ENCODE measurements around the gene CERS5.

Gene CERS5

DNA sequence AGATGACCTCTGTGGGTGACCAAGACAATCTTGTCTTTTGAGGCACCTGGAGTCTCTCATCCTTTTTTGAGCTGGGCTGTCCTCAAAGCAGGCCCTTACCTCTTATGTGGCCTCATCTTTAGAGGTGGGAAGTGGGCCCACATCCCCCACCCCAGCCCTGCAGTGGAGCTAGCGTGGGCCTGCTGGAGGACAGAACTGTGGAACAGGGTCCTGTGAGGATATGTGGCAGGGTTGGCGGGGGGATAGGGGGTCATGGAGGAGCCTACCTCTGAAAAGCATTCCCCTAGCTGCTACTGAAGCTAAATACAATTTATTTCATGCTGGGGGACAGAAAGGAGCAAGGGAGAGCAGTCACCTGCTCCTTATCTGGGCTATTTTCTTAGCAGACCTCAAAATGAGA is 63.8 kb downstream of the CERS5 start:
- Histone ChIP-seq H3K36me3 (ENCODE audit: control insufficient read depth, insufficient read depth, low read length) (no peaks in the 10 kb centered on the region), H3K4me3 (ENCODE audit: low read depth, low read length) (no peak overlapping the region), H3K27ac (peak overlapping the region; percentile 85), H3K27me3 (ENCODE audit: control insufficient read depth, insufficient read depth, low read length) (no peaks in the 10 kb centered on the region), H3K4me2 (ENCODE audit: low read length) (no peak overlapping the region), H2AFZ (peak overlapping the region; percentile 66), H3K9me3 (ENCODE audit: control insufficient read depth, low read length) (no peaks in the 10 kb centered on the region), H3K79me2 (peaks cover 11% of the 10 kb centered on the region), H3K9ac (no peak overlapping the region), H3K4me1 (peaks cover 55% of the 10 kb centered on the region)
- TF ChIP-seq, protein P1, sequence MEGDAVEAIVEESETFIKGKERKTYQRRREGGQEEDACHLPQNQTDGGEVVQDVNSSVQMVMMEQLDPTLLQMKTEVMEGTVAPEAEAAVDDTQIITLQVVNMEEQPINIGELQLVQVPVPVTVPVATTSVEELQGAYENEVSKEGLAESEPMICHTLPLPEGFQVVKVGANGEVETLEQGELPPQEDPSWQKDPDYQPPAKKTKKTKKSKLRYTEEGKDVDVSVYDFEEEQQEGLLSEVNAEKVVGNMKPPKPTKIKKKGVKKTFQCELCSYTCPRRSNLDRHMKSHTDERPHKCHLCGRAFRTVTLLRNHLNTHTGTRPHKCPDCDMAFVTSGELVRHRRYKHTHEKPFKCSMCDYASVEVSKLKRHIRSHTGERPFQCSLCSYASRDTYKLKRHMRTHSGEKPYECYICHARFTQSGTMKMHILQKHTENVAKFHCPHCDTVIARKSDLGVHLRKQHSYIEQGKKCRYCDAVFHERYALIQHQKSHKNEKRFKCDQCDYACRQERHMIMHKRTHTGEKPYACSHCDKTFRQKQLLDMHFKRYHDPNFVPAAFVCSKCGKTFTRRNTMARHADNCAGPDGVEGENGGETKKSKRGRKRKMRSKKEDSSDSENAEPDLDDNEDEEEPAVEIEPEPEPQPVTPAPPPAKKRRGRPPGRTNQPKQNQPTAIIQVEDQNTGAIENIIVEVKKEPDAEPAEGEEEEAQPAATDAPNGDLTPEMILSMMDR (IDR thresholded peaks at IDR 0.05): no peak

DNA sequence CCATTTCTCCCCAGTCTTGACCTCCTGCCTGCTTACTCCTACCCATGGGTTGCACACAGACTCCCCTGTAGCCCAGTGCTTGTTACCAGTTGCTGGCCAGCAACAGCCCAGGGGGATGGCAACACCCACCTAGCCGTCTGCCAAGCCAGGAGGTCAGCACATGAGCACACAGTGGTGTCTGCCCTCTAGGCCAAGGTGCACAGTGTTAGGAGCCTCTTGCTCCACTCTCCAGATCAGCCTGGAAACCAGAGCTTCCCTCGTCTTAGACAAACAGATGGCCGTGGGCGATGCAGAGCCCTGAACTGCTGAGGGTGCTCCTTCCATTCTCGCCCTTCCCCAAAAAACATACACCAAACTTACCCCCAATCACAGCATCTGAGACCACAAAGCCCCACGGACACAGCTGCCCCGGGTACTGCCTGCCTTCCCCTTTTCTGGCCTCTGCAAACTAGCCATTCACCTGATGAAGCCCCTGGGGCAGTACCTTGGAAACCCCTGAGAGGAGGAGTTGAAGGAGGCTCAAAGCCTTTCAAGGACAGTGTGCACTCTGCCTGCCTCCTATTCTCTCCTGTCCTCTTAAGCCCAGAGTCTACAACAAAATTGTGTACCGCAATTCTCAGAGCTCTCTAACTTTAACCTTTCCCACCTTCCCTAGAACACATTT is 64.4 kb downstream of the CERS5 start:
- Histone ChIP-seq H3K27me3 (ENCODE audit: control insufficient read depth, insufficient read depth, low read length) (no peaks in the 10 kb centered on the region), H3K27ac (peak overlapping the region; percentile 85), H3K9me3 (ENCODE audit: control insufficient read depth, low read length) (no peaks in the 10 kb centered on the region), H3K79me2 (peaks cover 11% of the 10 kb centered on the region), H3K9ac (no peak overlapping the region), H3K4me2 (ENCODE audit: low read length) (no peak overlapping the region), H2AFZ (peak overlapping the region; percentile 36), H3K4me1 (peaks cover 50% of the 10 kb centered on the region), H3K4me3 (ENCODE audit: low read depth, low read length) (no peak overlapping the region), H3K36me3 (ENCODE audit: control insufficient read depth, insufficient read depth, low read length) (no peaks in the 10 kb centered on the region)
- TF ChIP-seq, protein P1 (IDR thresholded peaks at IDR 0.05): no peak

DNA sequence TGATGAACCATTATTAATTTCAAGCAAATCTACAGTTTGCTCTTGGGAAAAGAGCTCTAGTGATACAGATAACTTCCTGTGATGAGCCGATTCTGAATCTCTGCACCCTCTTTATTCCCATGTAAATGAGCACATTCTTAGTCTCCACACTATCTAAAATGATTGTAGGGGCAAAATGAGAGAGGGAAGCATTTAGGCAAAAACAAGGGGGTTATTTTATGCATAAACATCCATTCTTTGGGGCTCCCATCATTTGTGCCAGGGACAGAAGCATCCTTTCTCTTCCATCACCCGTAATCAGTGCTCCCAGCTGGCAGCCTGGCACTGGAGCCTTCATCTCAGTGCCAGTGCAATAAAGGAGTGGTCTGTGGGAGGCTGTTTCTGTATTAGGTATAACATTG is 65.0 kb downstream of the CERS5 start:
- no peak overlapping the region for H3K9ac ChIP-seq
- H3K4me2 ChIP-seq (ENCODE audit: low read length): no peak overlapping the region
- H3K27me3 ChIP-seq (ENCODE audit: control insufficient read depth, insufficient read depth, low read length): no peaks in the 10 kb centered on the region
- peak overlapping the region; percentile 85 for H3K27ac ChIP-seq
- H2AFZ ChIP-seq: no peak overlapping the region
- peaks cover 43% of the 10 kb centered on the region for H3K4me1 ChIP-seq
- H3K79me2 ChIP-seq: peaks cover 11% of the 10 kb centered on the region
- H3K36me3 ChIP-seq (ENCODE audit: control insufficient read depth, insufficient read depth, low read length): no peaks in the 10 kb centered on the region
- H3K9me3 ChIP-seq (ENCODE audit: control insufficient read depth, low read length): no peaks in the 10 kb centered on the region
- TF ChIP-seq, protein P1 (IDR thresholded peaks at IDR 0.05): no peak
- no peak overlapping the region for H3K4me3 ChIP-seq (ENCODE audit: low read depth, low read length)

DNA sequence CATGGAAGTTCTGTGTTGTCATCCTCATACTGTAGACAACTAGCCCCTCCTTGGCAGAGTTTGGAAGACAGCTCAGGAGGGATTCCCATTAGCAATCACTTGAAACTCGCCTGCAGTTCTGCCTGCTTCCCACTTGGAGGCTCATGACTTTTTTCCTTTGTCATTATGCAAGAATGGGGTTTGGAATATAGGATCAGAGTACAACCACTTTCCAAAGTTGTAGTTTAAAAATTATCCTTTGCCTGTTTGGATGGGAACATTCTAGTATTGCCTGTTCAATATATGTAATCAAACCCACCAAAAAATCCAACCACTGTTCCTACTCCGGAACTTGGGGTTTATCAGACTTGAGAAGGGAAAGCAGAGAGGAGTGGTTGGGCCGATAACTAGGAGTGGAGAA is 65.5 kb downstream of the CERS5 start:
- Histone ChIP-seq H3K27me3 (ENCODE audit: control insufficient read depth, insufficient read depth, low read length) (no peaks in the 10 kb centered on the region), H3K27ac (peak overlapping the region; percentile 30), H3K36me3 (ENCODE audit: control insufficient read depth, insufficient read depth, low read length) (no peaks in the 10 kb centered on the region), H3K4me1 (peaks cover 40% of the 10 kb centered on the region), H3K9ac (no peak overlapping the region), H2AFZ (no peak overlapping the region), H3K79me2 (peaks cover 11% of the 10 kb centered on the region), H3K4me2 (ENCODE audit: low read length) (no peak overlapping the region), H3K4me3 (ENCODE audit: low read depth, low read length) (no peak overlapping the region), H3K9me3 (ENCODE audit: control insufficient read depth, low read length) (no peaks in the 10 kb centered on the region)
- TF ChIP-seq, protein P1 (IDR thresholded peaks at IDR 0.05): peak; percentile 57

DNA sequence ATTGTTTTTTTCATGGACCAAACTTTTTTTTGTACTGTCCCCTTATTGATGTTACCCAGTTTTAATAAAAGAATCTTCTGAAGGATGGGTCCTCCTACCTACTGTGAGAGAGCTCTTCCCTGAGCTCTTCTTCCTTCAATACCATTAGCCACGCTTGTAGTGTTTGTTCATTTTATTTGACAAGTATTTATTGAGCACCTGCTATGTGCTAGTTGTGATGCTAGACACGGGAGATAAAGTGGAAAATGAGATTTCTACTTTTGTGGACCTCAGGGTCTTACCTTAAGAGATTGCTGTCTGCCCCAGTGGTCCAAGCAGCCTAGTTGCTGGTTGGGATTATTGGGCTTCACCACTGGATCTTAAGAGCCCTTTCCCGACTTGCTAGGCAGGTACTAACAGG is 66.6 kb downstream of the CERS5 start:
- Histone ChIP-seq H3K4me3 (ENCODE audit: low read depth, low read length) (no peak overlapping the region), H2AFZ (no peak overlapping the region), H3K9ac (no peak overlapping the region), H3K4me1 (peaks cover 38% of the 10 kb centered on the region), H3K27me3 (ENCODE audit: control insufficient read depth, insufficient read depth, low read length) (no peaks in the 10 kb centered on the region), H3K27ac (no peak overlapping the region), H3K79me2 (peaks cover 11% of the 10 kb centered on the region), H3K36me3 (ENCODE audit: control insufficient read depth, insufficient read depth, low read length) (no peaks in the 10 kb centered on the region), H3K4me2 (ENCODE audit: low read length) (no peak overlapping the region), H3K9me3 (ENCODE audit: control insufficient read depth, low read length) (no peaks in the 10 kb centered on the region)
- TF ChIP-seq, protein P1 (IDR thresholded peaks at IDR 0.05): no peak
